HCT116 (cell line): ENCODE results near the gene IL11RA. TPM values are rescaled to one million over a fixed set of nuclear protein-coding genes. Genes with fewer than 3 reads are reported as not detected.

Source experiments
- ATAC-seq: fragments of 200-7000 bp; cut with Tn5 transposase; 2 replicates; pipeline ENCODE4 v1.9.1; 2020; ENCODE audit warnings: mild to moderate bottlenecking, moderate library complexity
- BruUV-seq: library from RNA; stranded (reverse); fragments of 400-500 nt; replicated peaks from 2 replicates; lab custom pipeline; 2021; lab: Mats Ljungman, UMichigan
- CTCF ChIA-PET: fragments of 300-600 bp; sonication (Branson Sonifier 250); formaldehyde crosslinking; loops from one replicate; lab custom pipeline; 2021; ENCODE audit warnings: antibody characterized with exemption; lab: Charles Lee
- POLR2A ChIA-PET: fragments of 300-600, 350-600 bp; sonication (Branson Sonifier 250); formaldehyde crosslinking; loops from one replicate; lab custom pipeline; 2021; ENCODE audit warnings: antibody characterized with exemption; lab: Charles Lee
- RAD21 ChIA-PET, 2 experiments: fragments of 300-600 bp; sonication (Branson Sonifier 250); formaldehyde crosslinking; loops; one replicate each; lab custom pipeline; 2023; ENCODE audit warnings: low total read pairs in 2 of 2; ENCODE audit not compliant: uncharacterized antibody in 2 of 2, unreplicated experiment in 2 of 2, low non-redundant PET in 1 of 2; lab: Charles Lee
- DNase-seq: peaks from one replicate; pipeline ENCODE4 v3.0.0-alpha.2; 2010; ENCODE audit warnings: low read depth, low spot score
- H2AFZ ChIP-seq: fragments of 200-600 bp; shearing (Covaris generic), sonication (generic); 2 replicates; pipeline ENCODE4 v1.6.1; 2017; ENCODE audit warnings: low read depth, mixed run types, mixed read lengths, antibody characterized with exemption, low read length; ENCODE audit not compliant: poor library complexity, severe bottlenecking
- H3K27ac ChIP-seq: 2 replicates; pipeline ENCODE4 v1.5.1; 2012; ENCODE audit warnings: low read depth, low read length
- H3K27me3 ChIP-seq: fragments of 200-600 bp; sonication (generic); 2 replicates; pipeline ENCODE4 v1.6.1; 2016; ENCODE audit warnings: mixed run types, low read length, mixed read lengths; ENCODE audit not compliant: insufficient read depth
- H3K36me3 ChIP-seq, 2 experiments: fragments of 200-500 bp in 1 of 2; fragments of 200-600 bp in 1 of 2; sonication (Bioruptor generic) in 1 of 2; sonication (generic) in 1 of 2; 2 replicates each; pipeline versions ENCODE4 v1.5.1 to v1.6.1; 2014 to 2016; ENCODE audit warnings: low read length in 2 of 2, inconsistent platforms in 1 of 2, mixed read lengths in 1 of 2, mixed run types in 1 of 2; ENCODE audit not compliant: insufficient read depth in 2 of 2, control insufficient read depth in 1 of 2
- H3K4me1 ChIP-seq, 2 experiments: fragments of 200-600 bp in 1 of 2; sonication (generic) in 1 of 2; 2 replicates each; pipeline versions ENCODE4 v1.5.1 to v1.6.1; 2012 to 2017; ENCODE audit warnings: low read length in 2 of 2, inconsistent platforms in 1 of 2, mild to moderate bottlenecking in 1 of 2, mixed read lengths in 1 of 2, mixed run types in 1 of 2, moderate library complexity in 1 of 2; ENCODE audit not compliant: insufficient read depth in 2 of 2, control insufficient read depth in 1 of 2
- H3K4me2 ChIP-seq: fragments of 200-600 bp; sonication (generic); 2 replicates; pipeline ENCODE4 v1.6.1; 2017; ENCODE audit warnings: mixed run types, low read length, mixed read lengths
- H3K4me3 ChIP-seq, 2 experiments: fragments of 200-600 bp in 1 of 2; sonication (generic) in 1 of 2; replicated peaks in 1 of 2; 2 replicates each; pipeline ENCODE4 v1.5.1; 2011 to 2016; ENCODE audit warnings: low read length in 2 of 2, control low read depth in 1 of 2, low read depth in 1 of 2, mild to moderate bottlenecking in 1 of 2, mixed read lengths in 1 of 2, mixed run types in 1 of 2
- H3K79me2 ChIP-seq: fragments of 200-600 bp; sonication (generic); 2 replicates; pipeline ENCODE4 v1.6.1; 2017; ENCODE audit warnings: mild to moderate bottlenecking, mixed run types, low read length, moderate library complexity, mixed read lengths; ENCODE audit not compliant: insufficient read depth
- H3K9ac ChIP-seq: fragments of 200-600 bp; sonication (generic); 2 replicates; pipeline ENCODE4 v1.6.1; 2016; ENCODE audit warnings: low read length, mixed read lengths
- H3K9me2 ChIP-seq: fragments of 200-600 bp; sonication (generic), shearing (Covaris generic); 2 replicates; pipeline ENCODE4 v1.6.1; 2017; ENCODE audit warnings: mixed run types, mild to moderate bottlenecking, moderate library complexity; ENCODE audit not compliant: insufficient read depth
- H3K9me3 ChIP-seq, 2 experiments: fragments of 200-500 bp in 1 of 2; fragments of 200-600 bp in 1 of 2; sonication (Bioruptor generic) in 1 of 2; sonication (generic) in 1 of 2; 2 replicates each; pipeline ENCODE4 v1.6.1; 2014 to 2017; ENCODE audit warnings: low read length in 2 of 2, mixed read lengths in 2 of 2, inconsistent platforms in 1 of 2, low read depth in 1 of 2, mild to moderate bottlenecking in 1 of 2, mixed run types in 1 of 2, moderate library complexity in 1 of 2; ENCODE audit not compliant: control insufficient read depth in 1 of 2, insufficient read depth in 1 of 2
- H4K20me1 ChIP-seq: fragments of 200-600 bp; sonication (generic), shearing (Covaris generic); 2 replicates; pipeline ENCODE4 v1.6.1; 2017; ENCODE audit warnings: mixed run types, mild to moderate bottlenecking, moderate library complexity; ENCODE audit not compliant: insufficient read depth
- ELF1 ChIP-seq: IDR thresholded peaks from 2 replicates; pipeline ENCODE4 v1.6.1; 2012; ENCODE audit warnings: low read depth, borderline replicate concordance
- FOSL1 ChIP-seq: IDR thresholded peaks from 2 replicates; pipeline ENCODE4 v1.6.1; 2012; ENCODE audit warnings: low read depth
- POLR2AphosphoS5 ChIP-seq: IDR thresholded peaks from 2 replicates; pipeline ENCODE4 v1.6.1; 2011; ENCODE audit warnings: mild to moderate bottlenecking, low read depth, low read length, moderate library complexity
- RAD21 ChIP-seq: IDR thresholded peaks from 2 replicates; pipeline ENCODE4 v1.6.1; 2012; ENCODE audit warnings: low read depth, mild to moderate bottlenecking
- SP1 ChIP-seq: IDR thresholded peaks from 2 replicates; pipeline ENCODE4 v1.6.1; 2012; ENCODE audit warnings: low read depth
- YY1 ChIP-seq: IDR thresholded peaks from 2 replicates; pipeline ENCODE4 v1.6.1; 2011; ENCODE audit warnings: low read length, low read depth, moderate library complexity, mild to moderate bottlenecking; ENCODE audit not compliant: insufficient replicate concordance; ENCODE audit errors: extremely low read depth
- ZFX ChIP-seq: fragments of 450-650 bp; IDR thresholded peaks from 2 replicates; pipeline ENCODE4 v1.6.1; 2017
- intact Hi-C: fragments of 100-400 bp; cut with micrococcal nuclease; formaldehyde crosslinking; loops from 2 replicates; pipeline ENCODE4 v1.10.0; 2022
- total RNA-seq: library from RNA; stranded (reverse); gene quantifications from one replicate; pipeline ENCODE4 v1.2.1, GENCODE V29; 2021; ENCODE audit not compliant: unreplicated experiment
- TF ChIP-seq, protein P1 (sequence below): IDR thresholded peaks from 2 replicates; pipeline ENCODE4 v1.6.1; 2011; ENCODE audit warnings: mild to moderate bottlenecking, low read length, moderate library complexity; ENCODE audit not compliant: insufficient replicate concordance; ENCODE audit errors: extremely low read depth

Gene IL11RA
- total RNA-seq, 1 experiment from 2014 or later, result 10.6 TPM

DNA sequence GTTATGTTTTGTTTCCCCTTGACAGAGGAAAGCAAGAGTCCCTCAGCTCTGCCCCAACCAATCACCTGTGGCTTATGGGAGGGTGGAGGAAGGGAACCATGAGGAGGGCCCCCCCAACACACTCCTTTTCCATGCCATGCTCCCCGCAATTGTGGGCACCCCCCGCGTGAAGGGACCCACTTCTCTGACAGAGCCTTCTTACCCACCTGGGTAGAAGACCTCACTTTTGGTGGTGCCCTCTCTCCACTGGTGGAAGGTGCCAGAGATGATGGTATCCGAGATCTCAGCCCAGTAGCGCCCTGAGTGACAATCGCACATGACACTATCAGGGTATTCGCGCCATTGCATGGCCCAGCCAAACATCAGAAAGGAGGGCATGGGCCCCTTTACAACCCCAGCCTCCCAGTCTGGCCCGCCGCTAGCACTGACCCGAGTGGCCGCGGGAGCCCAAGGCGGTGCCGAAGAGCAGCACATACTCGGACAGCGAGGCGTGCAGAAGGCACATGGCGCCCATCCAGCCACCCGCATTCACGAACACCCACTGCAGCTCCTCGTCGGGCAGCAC, 15.1 kb upstream of the IL11RA start:
- H3K4me1 ChIP-seq, result peaks cover 15 to 38% of the 10 kb centered on the region in 2 experiments; a peak in 3 of 4 replicates
- intact Hi-C loops, result no loop called here
- ATAC-seq (peak; percentile 1), DNase-seq (no peak)
- no peak for TF ChIP-seq RAD21
- no peak for TF ChIP-seq FOSL1
- TF ChIP-seq SP1, result no peak
- no peak for TF ChIP-seq ELF1
- TF ChIP-seq, protein P1, sequence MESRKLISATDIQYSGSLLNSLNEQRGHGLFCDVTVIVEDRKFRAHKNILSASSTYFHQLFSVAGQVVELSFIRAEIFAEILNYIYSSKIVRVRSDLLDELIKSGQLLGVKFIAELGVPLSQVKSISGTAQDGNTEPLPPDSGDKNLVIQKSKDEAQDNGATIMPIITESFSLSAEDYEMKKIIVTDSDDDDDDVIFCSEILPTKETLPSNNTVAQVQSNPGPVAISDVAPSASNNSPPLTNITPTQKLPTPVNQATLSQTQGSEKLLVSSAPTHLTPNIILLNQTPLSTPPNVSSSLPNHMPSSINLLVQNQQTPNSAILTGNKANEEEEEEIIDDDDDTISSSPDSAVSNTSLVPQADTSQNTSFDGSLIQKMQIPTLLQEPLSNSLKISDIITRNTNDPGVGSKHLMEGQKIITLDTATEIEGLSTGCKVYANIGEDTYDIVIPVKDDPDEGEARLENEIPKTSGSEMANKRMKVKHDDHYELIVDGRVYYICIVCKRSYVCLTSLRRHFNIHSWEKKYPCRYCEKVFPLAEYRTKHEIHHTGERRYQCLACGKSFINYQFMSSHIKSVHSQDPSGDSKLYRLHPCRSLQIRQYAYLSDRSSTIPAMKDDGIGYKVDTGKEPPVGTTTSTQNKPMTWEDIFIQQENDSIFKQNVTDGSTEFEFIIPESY, result no peak
- no peak for TF ChIP-seq YY1
- TF ChIP-seq POLR2AphosphoS5, result no peak
- no peak for TF ChIP-seq ZFX
- no peak overlapping the region for H2AFZ ChIP-seq
- H3K27ac ChIP-seq, result peak overlapping the region; percentile 85
- H4K20me1 ChIP-seq, result no peaks in the 10 kb centered on the region
- no peaks in the 10 kb centered on the region for H3K9me3 ChIP-seq
- peak overlapping the region; percentile 94 for H3K4me3 ChIP-seq
- ChIA-PET RAD21 (no interaction called here), CTCF (interaction anchor here (2.5 kb wide), 1 partner anchor 33 kb away, joined by 7 read pairs; no protein-coding TSS in a partner anchor), POLR2A (interaction anchor here (1.3 to 3.1 kb wide), 5 partner anchors 8 to 28 kb away, joined by 4 to 26 read pairs (median 8); partner anchors contain the start of genes ARID3C, DCTN3, GALT and IL11RA)
- peaks cover 0 to 12% of the 10 kb centered on the region in 2 experiments; a peak in 2 of 4 replicates for H3K36me3 ChIP-seq
- H3K79me2 ChIP-seq, result peaks cover 27% of the 10 kb centered on the region
- BruUV-seq, result TSS peak; percentile 46
- H3K4me2 ChIP-seq, result peak overlapping the region; percentile 95
- H3K9ac ChIP-seq, result peak overlapping the region; percentile 94
- H3K27me3 ChIP-seq, result no peaks in the 10 kb centered on the region
- no peaks in the 10 kb centered on the region for H3K9me2 ChIP-seq
